GM12801 (cell line): ENCODE results near the gene TXNRD2.

ENCODE experiments used
- CTCF ChIP-seq: IDR thresholded peaks from one replicate; pipeline ENCODE4 v1.5.1; 2011; ENCODE audit warnings: control low read depth; ENCODE audit not compliant: insufficient read length; ENCODE audit errors: extremely low read depth

The TXNRD2 gene

GRCh38 chr22:19869497-19870152, 72.0 kb downstream of the TXNRD2 start:
- no peak for TF ChIP-seq CTCF

GRCh38 chr22:19868773-19869471, 72.7 kb downstream of the TXNRD2 start:
- TF ChIP-seq CTCF = no peak

GRCh38 chr22:19868333-19868732, 73.3 kb downstream of the TXNRD2 start:
- TF ChIP-seq CTCF = no peak

GRCh38 chr22:19867617-19868016, 74.0 kb downstream of the TXNRD2 start:
- no peak for TF ChIP-seq CTCF

GRCh38 chr22:19866665-19867009, 75.0 kb downstream of the TXNRD2 start:
- no peak for TF ChIP-seq CTCF

GRCh38 chr22:19865141-19865829, 76.3 kb downstream of the TXNRD2 start:
- TF ChIP-seq CTCF = no peak

GRCh38 chr22:19864538-19865106, 77.0 kb downstream of the TXNRD2 start:
- no peak for TF ChIP-seq CTCF
